K562 (cell line): Measurements from ENCODE around the gene GPHA2. TPM values are rescaled to one million over a fixed set of nuclear protein-coding genes. Genes with fewer than 3 reads are reported as not detected.

Source experiments
- ARID1B ChIP-seq: fragments of 450-650 bp; IDR thresholded peaks from 2 replicates; pipeline ENCODE4 v1.6.1; 2016; ENCODE audit warnings: antibody characterized with exemption, mild to moderate bottlenecking, inconsistent platforms
- CEBPB ChIP-seq: fragments of 450-650 bp; IDR thresholded peaks from 2 replicates; pipeline ENCODE4 v1.6.1; 2016; ENCODE audit warnings: missing genetic modification characterization, missing compliant biosample characterization
- ESRRB ChIP-seq: fragments of 250-450 bp; sonication (Bioruptor Pico); IDR thresholded peaks from 2 replicates; pipeline ENCODE4 v1.5.0; 2020; ENCODE audit warnings: mild to moderate bottlenecking, moderate library complexity, borderline replicate concordance
- KLF6 ChIP-seq: fragments of 250-450 bp; sonication (Bioruptor Pico); IDR thresholded peaks from 2 replicates; pipeline ENCODE4 v1.4.0; 2020; ENCODE audit warnings: mild to moderate bottlenecking, moderate library complexity, borderline replicate concordance
- MAFG ChIP-seq: fragments of 450-650 bp; conservative IDR thresholded peaks from 2 replicates; pipeline ENCODE4 v1.6.1; 2016; ENCODE audit warnings: missing genetic modification characterization, missing compliant biosample characterization
- PML ChIP-seq: IDR thresholded peaks from 2 replicates; pipeline ENCODE4 v1.6.1; 2012; ENCODE audit warnings: low read length, inconsistent platforms
- RNF2 ChIP-seq: sonication (generic); IDR thresholded peaks from 2 replicates; pipeline ENCODE4 v1.6.1; 2016
- TAL1 ChIP-seq: fragments of 450-650 bp; IDR thresholded peaks from 2 replicates; pipeline ENCODE4 v1.6.1; 2016; ENCODE audit warnings: mild to moderate bottlenecking
- TCF3 ChIP-seq: sonication (generic); formaldehyde crosslinking; IDR thresholded peaks from 2 replicates; pipeline ENCODE4 v1.4.0; 2020; ENCODE audit warnings: mild to moderate bottlenecking, missing genetic modification reagents
- ZNF316 ChIP-seq: fragments of 450-650 bp; IDR thresholded peaks from 2 replicates; pipeline ENCODE4 v1.6.1; 2016
- polyA plus RNA-seq, 8 experiments: library from polyadenylated mRNA; depleted of rRNA in 4 of 8; stranded (reverse) in 5 of 8; unstranded in 3 of 8; fragments of >200 nt; fragmentation: Nextera tagmentation in 2 of 8; fragmentation: Illumina TruSeq in 1 of 8; extraction: Ambion mirVana in 2 of 8; extraction: Trizol in 1 of 8; gene quantifications; 2 replicates each; pipeline versions ENCODE4 v1.2.1 to v1.2.3, GENCODE V29; 2011 to 2014; ENCODE audit warnings: inconsistent platforms in 1 of 8, missing spikeins in 1 of 8
- total RNA-seq, 7 experiments: library from RNA; depleted of rRNA in 6 of 7; stranded (reverse); fragments of >200 nt in 6 of 7; fragmentation: Illumina TruSeq in 2 of 7; extraction: Trizol in 2 of 7; gene quantifications; 2 replicates each; pipeline versions ENCODE4 v1.2.1 to v1.2.3, GENCODE V29; 2011 to 2021; ENCODE audit warnings: low replicate concordance in 1 of 7
- TF ChIP-seq, protein P1 (sequence below), 2 experiments: IDR thresholded peaks in 1 of 2; conservative IDR thresholded peaks in 1 of 2; 2 replicates each; pipeline ENCODE4 v1.6.1; 2016; ENCODE audit warnings: low read depth in 2 of 2, mild to moderate bottlenecking in 1 of 2, missing compliant biosample characterization in 1 of 2, missing genetic modification characterization in 1 of 2, moderate library complexity in 1 of 2

The GPHA2 gene
- total and polyA plus RNA-seq, 9 of the 15 experiments (the other 6 are each of a cell fraction or from before 2014, with no cell fraction given): 0.17 to 0.22 TPM; not detected in 7

DNA sequence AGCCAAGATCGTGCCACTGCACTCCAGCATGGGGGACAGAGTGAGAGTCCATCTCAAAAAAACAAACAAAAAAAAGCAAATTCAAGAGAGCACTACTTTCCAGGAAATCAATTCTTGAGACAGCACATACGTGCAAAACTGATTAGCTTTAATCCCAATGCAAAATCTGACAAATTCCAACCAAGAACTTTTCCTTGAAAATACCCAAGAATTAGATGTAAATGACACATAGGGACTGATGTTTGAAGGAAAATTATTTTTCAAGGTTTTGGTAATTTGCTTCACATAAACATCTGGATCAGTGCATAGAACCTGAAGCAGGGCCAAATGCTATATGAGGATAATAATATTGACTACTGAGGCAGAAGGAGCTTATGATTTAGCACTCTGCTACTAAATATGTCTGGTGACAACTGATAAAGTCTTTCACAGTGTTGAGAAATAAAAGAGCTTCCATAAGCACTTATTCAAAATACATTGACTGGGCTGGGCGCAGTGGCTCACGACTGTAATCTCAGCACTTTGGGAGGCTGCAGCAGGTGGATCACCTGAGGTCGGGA lies 27.5 kb upstream of the GPHA2 start (continued):
- TF ChIP-seq TAL1: peak; percentile 62
- peak; percentile 42 for TF ChIP-seq ZNF316
- TF ChIP-seq, protein P1, sequence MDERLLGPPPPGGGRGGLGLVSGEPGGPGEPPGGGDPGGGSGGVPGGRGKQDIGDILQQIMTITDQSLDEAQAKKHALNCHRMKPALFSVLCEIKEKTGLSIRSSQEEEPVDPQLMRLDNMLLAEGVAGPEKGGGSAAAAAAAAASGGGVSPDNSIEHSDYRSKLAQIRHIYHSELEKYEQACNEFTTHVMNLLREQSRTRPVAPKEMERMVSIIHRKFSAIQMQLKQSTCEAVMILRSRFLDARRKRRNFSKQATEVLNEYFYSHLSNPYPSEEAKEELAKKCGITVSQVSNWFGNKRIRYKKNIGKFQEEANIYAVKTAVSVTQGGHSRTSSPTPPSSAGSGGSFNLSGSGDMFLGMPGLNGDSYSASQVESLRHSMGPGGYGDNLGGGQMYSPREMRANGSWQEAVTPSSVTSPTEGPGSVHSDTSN (CRISPR knock-in tag; IDR thresholded peaks at IDR 0.05; ENCODE audit: low read depth): no peak
- TF ChIP-seq, protein P1 (tag; conservative IDR thresholded peaks at IDR 0.05; ENCODE audit: low read depth): peak; percentile 52
- TF ChIP-seq TCF3 (CRISPR knock-in tag): peak; percentile 40
- TF ChIP-seq CEBPB: 0 out of 2 replicates have a peak, but pooled peaks have one; percentile 30
- TF ChIP-seq MAFG (tag): 0 out of 2 replicates have a peak, but pooled peaks have one; percentile 8
- no peak for TF ChIP-seq KLF6
- TF ChIP-seq PML: peak; percentile 40; the same call in 1 of the 2 replicates
- TF ChIP-seq ESRRB (CRISPR knock-in tag): no peak
- peak; percentile 66; the same call in 1 of the 2 replicates for TF ChIP-seq ARID1B
- no peak for TF ChIP-seq RNF2
